Mammary epithelial cell (primary cell): ENCODE measurements around the gene SERTAD3.

Source experiments
- CTCF ChIP-seq, 2 donors: IDR thresholded peaks in 1 of 2; conservative IDR thresholded peaks in 1 of 2; 2 replicates each; pipeline ENCODE4 v1.5.1; 2011 to 2012; ENCODE audit warnings: inconsistent platforms in 2 of 2, low read length in 2 of 2, mild to moderate bottlenecking in 2 of 2, control low read depth in 1 of 2, low read depth in 1 of 2; ENCODE audit not compliant: insufficient read depth in 1 of 2; ENCODE audit errors: extremely low read depth in 1 of 2
- EZH2 ChIP-seq: IDR thresholded peaks from 2 replicates; pipeline ENCODE4 v1.6.1; 2012; ENCODE audit warnings: low read length, inconsistent platforms, borderline replicate concordance

- no peak for TF ChIP-seq CTCF (conservative IDR thresholded peaks at IDR 0.05 in 1 of 2, IDR thresholded peaks at IDR 0.05 in 1 of 2; ENCODE audit: extremely low read depth in 1 of 2, insufficient read depth in 1 of 2, low read depth in 1 of 2, low read length in 2 of 2)
- TF ChIP-seq EZH2: no peak
These were observed 14.5 kb upstream of the SERTAD3 start for GRCh38 chr19:40458597-40458974.
